GM03348 (cell line): ENCODE data around the gene ZMAT3.

Experiments
- DNase-seq: peaks from one replicate; pipeline ENCODE4 v3.0.0; 2012; ENCODE audit warnings: low spot score

ZMAT3 gene

DNA sequence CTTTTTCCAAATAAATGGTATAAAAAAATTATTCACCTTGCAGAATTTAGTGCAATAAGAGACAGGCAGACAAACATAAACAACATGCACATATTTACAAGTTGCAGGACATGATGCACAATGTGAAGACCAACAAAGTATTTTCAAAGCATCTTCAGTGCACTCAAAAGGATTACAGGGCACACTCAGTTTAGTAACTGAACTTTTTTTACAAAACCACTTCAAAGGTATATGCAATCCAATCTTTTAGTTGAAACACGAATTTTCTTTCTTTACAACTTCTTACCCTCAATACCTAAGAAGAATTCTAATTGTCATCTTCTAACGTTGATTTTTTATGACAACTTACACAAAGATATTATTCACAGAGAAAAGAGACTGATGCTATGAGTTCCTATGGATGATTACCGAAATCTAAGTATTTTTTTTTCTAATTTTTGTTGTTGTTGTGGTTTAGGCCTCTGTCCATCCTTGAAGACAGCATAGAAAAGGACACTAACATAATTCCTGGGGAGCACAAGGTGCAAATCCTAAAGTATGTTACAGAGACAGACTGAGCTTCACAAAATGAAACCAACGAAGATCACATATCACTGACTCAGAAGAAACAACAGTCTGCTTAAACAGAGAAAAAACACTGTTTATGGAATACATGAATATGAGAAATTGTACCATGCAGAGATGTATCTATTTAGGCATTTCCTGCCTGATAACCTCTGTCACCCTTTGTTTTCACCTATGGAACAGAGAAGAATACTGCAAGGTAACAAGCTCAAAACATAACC, 50.3 kb downstream of the ZMAT3 start:
- no peak for DNase-seq

DNA sequence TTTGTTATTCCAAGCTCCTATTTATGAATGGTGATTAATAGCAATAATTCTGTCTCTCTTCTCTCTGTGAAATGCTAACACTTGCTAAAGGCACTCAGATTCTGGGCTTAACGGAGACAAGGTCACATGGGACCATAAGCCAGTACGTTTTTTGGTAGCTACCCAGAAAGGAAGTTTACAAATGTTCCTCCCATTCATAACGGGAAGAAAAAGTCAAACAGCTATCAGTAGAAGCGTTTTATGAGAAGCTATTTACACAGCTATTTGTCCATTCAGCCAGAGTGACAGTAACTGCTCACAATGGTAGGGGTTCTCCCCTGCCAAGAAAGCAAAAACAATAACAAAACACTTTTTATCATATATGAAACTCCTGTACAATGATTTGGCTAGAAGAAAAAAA, 51.5 kb downstream of the ZMAT3 start:
- DNase-seq = no peak

- no peak for DNase-seq
These were observed 52.8 kb downstream of the ZMAT3 start for GRCh38 chr3:179018808-179019207.

- no peak for DNase-seq
These were observed 54.5 kb downstream of the ZMAT3 start for GRCh38 chr3:179016979-179017670.

- DNase-seq = peak; percentile 69
These were observed 56.0 kb downstream of the ZMAT3 start for GRCh38 chr3:179015551-179016020.

GRCh38 chr3:179005706-179006105, 65.9 kb downstream of the ZMAT3 start:
- DNase-seq = no peak

DNA sequence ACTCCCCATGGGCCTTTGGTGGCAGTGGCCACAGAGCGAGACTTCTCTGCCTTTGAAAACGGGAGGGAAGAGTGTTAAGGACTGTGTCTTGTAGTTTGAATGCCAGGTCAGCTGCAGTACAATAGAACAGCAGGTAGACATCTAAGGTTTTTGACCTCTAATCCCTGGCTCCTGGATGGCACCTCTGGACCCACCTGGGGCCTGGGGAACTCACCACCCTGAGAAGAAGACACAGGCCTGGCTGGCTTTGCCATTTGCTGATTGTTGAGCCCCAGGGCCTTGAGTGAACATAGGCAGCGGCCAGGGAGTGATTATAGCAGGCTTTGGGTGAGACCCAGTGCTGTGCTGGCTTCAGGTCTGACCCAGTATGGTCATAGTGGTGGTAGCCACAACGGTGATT, 66.4 kb downstream of the ZMAT3 start:
- DNase-seq = no peak

DNA sequence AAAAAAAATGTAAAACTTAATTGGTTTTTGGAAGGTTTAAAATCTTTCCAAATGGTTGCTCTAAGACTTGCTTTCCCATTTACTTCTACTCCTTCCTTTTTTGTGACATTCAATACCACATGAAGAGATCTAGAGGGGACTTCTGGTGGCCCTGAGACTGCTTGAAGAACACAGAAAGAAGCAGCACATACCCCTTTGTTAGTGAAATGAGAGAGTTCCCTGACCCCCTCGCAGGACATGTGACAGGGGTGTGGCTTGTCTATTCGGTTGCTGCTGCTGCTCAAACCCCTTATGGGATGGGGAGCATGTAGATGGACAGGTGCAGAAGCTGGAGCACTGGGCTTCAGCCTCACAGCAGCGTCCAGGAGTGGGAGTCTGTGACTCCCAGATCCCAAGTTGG, 71.0 kb downstream of the ZMAT3 start:
- no peak for DNase-seq

- DNase-seq = peak; percentile 5
These were observed 71.5 kb downstream of the ZMAT3 start for GRCh38 chr3:179000144-179000543.

GRCh38 chr3:178996399-178996798, 75.2 kb downstream of the ZMAT3 start:
- no peak for DNase-seq

DNA sequence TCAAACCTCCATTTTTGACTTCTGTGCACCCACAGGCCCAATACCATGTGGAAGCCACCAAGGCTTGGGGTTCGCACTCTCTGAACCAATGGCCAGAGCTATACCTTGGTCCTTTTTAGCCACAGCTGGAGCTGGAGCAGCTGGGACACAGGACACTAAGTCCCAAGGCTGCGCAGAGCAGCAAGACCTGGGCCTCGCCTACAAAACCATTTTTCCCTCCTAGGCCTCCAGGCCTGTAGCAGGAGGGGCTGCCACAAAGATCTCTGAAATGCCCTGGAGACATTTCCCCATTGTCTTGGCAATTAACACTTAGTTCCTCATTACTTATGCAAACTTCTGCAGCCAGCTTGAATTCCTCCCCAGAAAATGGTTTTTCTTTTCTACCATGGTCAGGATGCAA, 81.3 kb downstream of the ZMAT3 start:
- no peak for DNase-seq

- no peak for DNase-seq
These were observed 81.8 kb downstream of the ZMAT3 start for GRCh38 chr3:178989821-178990220.

- no peak for DNase-seq
These were observed 83.9 kb downstream of the ZMAT3 start for GRCh38 chr3:178987745-178988144.

- DNase-seq = no peak
These were observed 85.2 kb downstream of the ZMAT3 start for GRCh38 chr3:178986456-178986855.

GRCh38 chr3:178982137-178982536, 89.5 kb downstream of the ZMAT3 start:
- no peak for DNase-seq

DNA sequence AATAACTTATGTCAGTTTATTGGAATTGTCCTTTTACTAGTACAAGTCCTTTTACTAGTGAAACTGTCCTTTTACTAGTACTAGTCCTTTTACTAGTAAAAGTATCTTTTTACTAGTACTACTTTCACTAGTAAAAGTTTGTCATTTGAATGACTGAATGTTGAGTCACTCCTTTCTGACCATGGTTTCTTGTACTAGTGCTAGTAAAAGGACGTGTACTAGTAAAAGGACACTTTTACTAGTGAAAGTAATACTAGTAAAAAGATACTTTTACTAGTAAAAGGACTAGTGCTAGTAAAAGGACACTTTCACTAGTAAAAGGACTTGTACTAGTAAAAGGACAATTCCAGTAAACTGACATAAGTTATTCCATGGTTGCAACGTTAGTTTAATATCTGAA, 96.3 kb downstream of the ZMAT3 start:
- DNase-seq = no peak

DNA sequence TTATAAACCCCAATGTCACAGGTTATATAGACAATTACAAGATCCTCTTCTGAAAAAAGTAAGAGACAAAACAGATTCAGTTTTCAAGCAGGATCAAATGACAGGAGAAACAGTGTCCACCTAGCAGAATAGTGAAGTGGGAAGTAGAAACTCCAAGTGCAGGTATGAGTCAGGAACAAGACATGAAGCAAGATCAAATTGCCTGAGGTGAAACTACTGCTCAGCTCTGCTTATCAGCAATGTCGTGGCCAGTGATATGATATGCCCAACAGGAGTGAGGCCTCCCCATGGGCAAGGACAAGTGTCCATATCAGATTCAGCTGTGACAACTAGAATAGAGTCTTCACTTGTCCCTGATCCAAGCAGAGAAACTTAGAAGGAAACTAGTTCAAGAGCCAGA, 100.0 kb downstream of the ZMAT3 start:
- no peak for DNase-seq

DNA sequence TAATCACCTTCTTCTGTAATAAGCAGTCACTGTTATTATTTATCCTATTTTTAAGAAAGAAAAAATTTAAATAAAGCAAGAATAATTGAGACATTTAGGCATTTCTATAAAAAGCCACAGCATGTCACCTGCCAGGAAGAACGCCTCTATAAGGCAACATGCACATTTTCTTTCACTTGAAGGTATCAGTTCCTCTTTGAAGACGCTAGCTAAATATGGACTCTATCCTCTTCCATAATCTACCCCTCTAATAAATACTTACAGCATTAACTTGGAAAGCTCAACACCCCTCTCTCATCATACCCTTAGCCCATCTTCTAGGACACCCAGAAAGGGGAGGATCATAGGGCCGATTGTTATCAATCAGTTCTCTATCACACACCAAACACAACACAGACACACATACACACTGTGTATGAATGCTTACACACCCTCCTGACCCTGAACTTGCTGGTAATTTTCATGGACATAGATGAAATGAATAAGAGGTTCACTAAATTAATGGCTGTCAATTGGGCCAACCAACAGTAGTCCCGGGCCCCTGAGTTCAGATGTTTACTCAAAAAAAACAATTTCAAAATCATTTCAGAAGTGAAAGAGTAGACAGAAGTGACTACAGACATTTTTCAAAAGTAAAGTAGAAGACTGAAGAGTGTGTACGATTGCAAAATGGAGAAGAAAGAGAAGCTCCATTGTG, 102.5 kb downstream of the ZMAT3 start:
- no peak for DNase-seq
